ENCODE measurements around the gene DHX34.

DNA sequence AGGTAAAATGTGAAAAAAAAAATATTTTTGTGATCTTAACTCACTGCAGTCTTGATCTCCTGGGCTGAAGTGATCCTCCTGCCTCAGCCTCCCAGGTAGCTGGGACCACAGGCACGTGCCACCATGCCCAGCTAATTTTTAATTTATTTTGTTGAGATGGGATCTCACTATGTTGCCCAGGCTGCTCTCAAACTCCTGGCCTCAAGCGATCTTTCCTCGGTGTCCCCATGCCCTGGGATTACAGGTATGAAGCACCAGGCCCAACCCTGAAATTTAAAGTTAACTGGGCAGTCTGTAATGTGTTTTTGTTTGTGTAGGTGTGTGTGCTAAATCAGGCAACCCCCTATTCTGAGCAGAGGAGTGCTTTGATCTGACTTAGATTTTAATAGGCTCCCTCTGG, 42.8 kb upstream of the DHX34 start:
- TF ChIP-seq, protein P1, sequence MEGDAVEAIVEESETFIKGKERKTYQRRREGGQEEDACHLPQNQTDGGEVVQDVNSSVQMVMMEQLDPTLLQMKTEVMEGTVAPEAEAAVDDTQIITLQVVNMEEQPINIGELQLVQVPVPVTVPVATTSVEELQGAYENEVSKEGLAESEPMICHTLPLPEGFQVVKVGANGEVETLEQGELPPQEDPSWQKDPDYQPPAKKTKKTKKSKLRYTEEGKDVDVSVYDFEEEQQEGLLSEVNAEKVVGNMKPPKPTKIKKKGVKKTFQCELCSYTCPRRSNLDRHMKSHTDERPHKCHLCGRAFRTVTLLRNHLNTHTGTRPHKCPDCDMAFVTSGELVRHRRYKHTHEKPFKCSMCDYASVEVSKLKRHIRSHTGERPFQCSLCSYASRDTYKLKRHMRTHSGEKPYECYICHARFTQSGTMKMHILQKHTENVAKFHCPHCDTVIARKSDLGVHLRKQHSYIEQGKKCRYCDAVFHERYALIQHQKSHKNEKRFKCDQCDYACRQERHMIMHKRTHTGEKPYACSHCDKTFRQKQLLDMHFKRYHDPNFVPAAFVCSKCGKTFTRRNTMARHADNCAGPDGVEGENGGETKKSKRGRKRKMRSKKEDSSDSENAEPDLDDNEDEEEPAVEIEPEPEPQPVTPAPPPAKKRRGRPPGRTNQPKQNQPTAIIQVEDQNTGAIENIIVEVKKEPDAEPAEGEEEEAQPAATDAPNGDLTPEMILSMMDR (IDR thresholded peaks at IDR 0.05): no peak
- no peak for TF ChIP-seq POLR2A (IDR thresholded peaks at IDR 0.05)

All from heart left ventricle (tissue), 13 donors.